Suprapubic skin (tissue), 4 donors: ENCODE data around the gene BORCS5.

Experiments used
- CTCF ChIP-seq, 2 donors: fragments of 200-600 bp in 1 of 2; fragments of 450-650 bp in 1 of 2; sonication (generic) in 1 of 2; IDR thresholded peaks; one replicate each; pipeline ENCODE4 v1.5.1; 2016 to 2019; ENCODE audit warnings: antibody characterized with exemption in 2 of 2, mild to moderate bottlenecking in 1 of 2, moderate library complexity in 1 of 2
- EP300 ChIP-seq: sonication (generic); formaldehyde crosslinking; IDR thresholded peaks from one replicate; pipeline ENCODE4 v1.6.1; 2017; ENCODE audit warnings: antibody characterized with exemption
- POLR2A ChIP-seq, 2 donors: fragments of 450-650 bp; IDR thresholded peaks; one replicate each; pipeline ENCODE4 v1.6.1; 2017; ENCODE audit warnings: antibody characterized with exemption in 2 of 2, mild to moderate bottlenecking in 2 of 2, moderate library complexity in 2 of 2
- POLR2AphosphoS5 ChIP-seq, 3 donors: sonication (generic); formaldehyde crosslinking; IDR thresholded peaks; one replicate each; pipeline ENCODE4 v1.6.1; 2017; ENCODE audit warnings: antibody characterized with exemption in 3 of 3

GRCh38 chr12:12428961-12429657 is 72.2 kb downstream of the BORCS5 start:
- TF ChIP-seq CTCF (IDR thresholded peaks at IDR 0.05) (no peak), POLR2A (IDR thresholded peaks at IDR 0.05) (no peak), POLR2AphosphoS5 (IDR thresholded peaks at IDR 0.05) (no peak), EP300 (no peak)
